HAP-1 (cell line): ENCODE results near the gene MMD.
A peak's percentile ranks its signal among the peaks of the same experiment; 100 is the strongest.
"Not testable (repeated sequence)": the region's sequence is repeated elsewhere in the genome, so short reads cannot be mapped to it uniquely, and the experiment has no call there.

Experiments
- DNase-seq, 2 experiments: peaks; one replicate each; pipeline ENCODE4 v3.0.0-alpha.2; 2016 to 2020; ENCODE audit warnings: low spot score in 2 of 2
- H3K27me3 ChIP-seq: fragments of 250-450 bp; sonication (Bioruptor Pico); 2 replicates; pipeline ENCODE4 v1.5.1; 2020; ENCODE audit warnings: low read depth, mild to moderate bottlenecking, moderate library complexity
- H3K36me3 ChIP-seq: fragments of 250-450 bp; sonication (Bioruptor Pico); replicated peaks from 2 replicates; pipeline ENCODE4 v1.5.1; 2020; ENCODE audit warnings: mild to moderate bottlenecking
- H3K4me1 ChIP-seq: fragments of 250-450 bp; sonication (Bioruptor Pico); 2 replicates; pipeline ENCODE4 v1.5.1; 2020; ENCODE audit warnings: mild to moderate bottlenecking
- H3K4me3 ChIP-seq: fragments of 250-450 bp; sonication (Bioruptor Pico); 2 replicates; pipeline ENCODE4 v1.5.1; 2020; ENCODE audit warnings: mild to moderate bottlenecking, moderate library complexity
- H3K9me3 ChIP-seq: fragments of 250-450 bp; sonication (Bioruptor Pico); 2 replicates; pipeline ENCODE4 v1.5.1; 2020; ENCODE audit warnings: mild to moderate bottlenecking, moderate library complexity
- in situ Hi-C: fragments of 300-500 bp; cut with MboI; formaldehyde crosslinking; loops from 3 replicates; pipeline ENCODE4 v1.14.3; 2020; ENCODE audit warnings: low sequenced_read_pairs, inconsistent platforms, mixed read lengths

Gene MMD

GRCh38 chr17:55409030-55409800 lies 12.4 kb downstream of the MMD start:
- no peak overlapping the region for H3K4me3 ChIP-seq
- no peak for DNase-seq
- no peaks in the 10 kb centered on the region for H3K27me3 ChIP-seq
- H3K9me3 ChIP-seq, result no peaks in the 10 kb centered on the region
- peaks cover 38% of the 10 kb centered on the region for H3K36me3 ChIP-seq
- in situ Hi-C loops, result no loop called here
- no peaks in the 10 kb centered on the region for H3K4me1 ChIP-seq

GRCh38 chr17:55407641-55408566 lies 13.7 kb downstream of the MMD start:
- DNase-seq, result no peak
- no peaks in the 10 kb centered on the region for H3K4me1 ChIP-seq
- no peaks in the 10 kb centered on the region for H3K9me3 ChIP-seq
- peaks cover 44% of the 10 kb centered on the region for H3K36me3 ChIP-seq
- in situ Hi-C loops, result no loop called here
- no peaks in the 10 kb centered on the region for H3K27me3 ChIP-seq
- no peak overlapping the region for H3K4me3 ChIP-seq

GRCh38 chr17:55405600-55405999 lies 16.0 kb downstream of the MMD start:
- H3K36me3 ChIP-seq, result peaks cover 36% of the 10 kb centered on the region
- no peaks in the 10 kb centered on the region for H3K4me1 ChIP-seq

DNA sequence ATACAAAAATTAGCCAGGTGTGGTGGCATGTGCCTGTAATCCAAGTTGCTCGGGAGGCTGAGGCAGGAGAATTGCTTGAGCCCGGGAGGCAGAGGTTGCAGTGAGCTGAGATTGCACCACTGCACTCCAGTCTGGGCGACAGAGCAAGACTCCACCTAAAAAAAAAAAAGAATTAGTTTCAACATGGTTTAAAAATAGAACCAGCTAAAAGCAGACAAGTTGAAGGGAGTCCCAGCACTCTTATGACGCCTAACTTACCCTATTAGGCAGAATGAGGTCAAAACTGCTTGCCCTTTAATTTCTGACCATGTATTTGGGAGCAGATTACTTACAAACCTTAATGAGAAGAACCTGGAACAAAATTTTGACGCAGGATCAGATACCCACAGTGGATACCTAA lies 17.4 kb downstream of the MMD start:
- in situ Hi-C loops, H3K4me3 ChIP-seq, DNase-seq: not testable (repeated sequence)

More at GRCh38 chr17:55405600-55405999, 16.0 kb downstream of the MMD start:
- H3K4me3 ChIP-seq, result no peak overlapping the region
- H3K9me3 ChIP-seq, result no peaks in the 10 kb centered on the region
- no peaks in the 10 kb centered on the region for H3K27me3 ChIP-seq
- no peak for DNase-seq
- in situ Hi-C loops, result no loop called here

GRCh38 chr17:55402374-55402773 lies 19.3 kb downstream of the MMD start:
- in situ Hi-C loops, result no loop called here
- Histone ChIP-seq H3K9me3 (no peaks in the 10 kb centered on the region), H3K4me3 (no peak overlapping the region), H3K4me1 (no peaks in the 10 kb centered on the region), H3K27me3 (no peaks in the 10 kb centered on the region), H3K36me3 (peaks cover 19% of the 10 kb centered on the region)
- peak; percentile 39 to 68 for DNase-seq

More for the DNA sequence above, 17.4 kb downstream of the MMD start:
- not testable (repeated sequence) for H3K9me3 ChIP-seq, H3K27me3 ChIP-seq, H3K4me1 ChIP-seq
- peaks cover 28% of the 10 kb centered on the region for H3K36me3 ChIP-seq

DNA sequence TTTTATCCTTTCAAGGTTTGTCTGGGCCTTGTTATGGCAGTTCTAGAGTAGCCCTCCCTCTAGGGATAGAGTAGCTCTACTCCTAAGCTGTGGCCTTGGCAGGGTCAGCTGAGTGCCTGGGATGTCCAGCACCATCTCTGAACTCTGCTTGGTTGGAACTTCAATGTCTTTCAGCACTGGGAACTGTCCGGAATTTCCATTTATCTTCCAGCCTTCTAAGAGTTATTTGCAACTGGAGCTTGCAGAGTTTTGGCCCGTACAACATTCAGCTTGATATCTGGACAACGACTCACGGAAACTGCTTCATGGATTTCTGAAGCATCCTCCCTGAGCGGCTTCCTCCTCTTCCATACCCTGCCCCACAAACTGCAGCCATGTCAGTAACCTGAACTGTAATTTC lies 22.9 kb downstream of the MMD start:
- in situ Hi-C loops, result no loop called here
- Histone ChIP-seq H3K4me1 (no peaks in the 10 kb centered on the region), H3K27me3 (no peaks in the 10 kb centered on the region), H3K4me3 (no peak overlapping the region), H3K36me3 (peaks cover 11% of the 10 kb centered on the region), H3K9me3 (no peaks in the 10 kb centered on the region)
- no peak for DNase-seq

- Histone ChIP-seq H3K4me1 (no peaks in the 10 kb centered on the region), H3K27me3 (no peaks in the 10 kb centered on the region), H3K36me3 (peaks cover 15% of the 10 kb centered on the region), H3K9me3 (no peaks in the 10 kb centered on the region), H3K4me3 (no peak overlapping the region)
- in situ Hi-C loops, result no loop called here
- DNase-seq, result no peak
These were observed 25.7 kb downstream of the MMD start for GRCh38 chr17:55395803-55396505.

DNA sequence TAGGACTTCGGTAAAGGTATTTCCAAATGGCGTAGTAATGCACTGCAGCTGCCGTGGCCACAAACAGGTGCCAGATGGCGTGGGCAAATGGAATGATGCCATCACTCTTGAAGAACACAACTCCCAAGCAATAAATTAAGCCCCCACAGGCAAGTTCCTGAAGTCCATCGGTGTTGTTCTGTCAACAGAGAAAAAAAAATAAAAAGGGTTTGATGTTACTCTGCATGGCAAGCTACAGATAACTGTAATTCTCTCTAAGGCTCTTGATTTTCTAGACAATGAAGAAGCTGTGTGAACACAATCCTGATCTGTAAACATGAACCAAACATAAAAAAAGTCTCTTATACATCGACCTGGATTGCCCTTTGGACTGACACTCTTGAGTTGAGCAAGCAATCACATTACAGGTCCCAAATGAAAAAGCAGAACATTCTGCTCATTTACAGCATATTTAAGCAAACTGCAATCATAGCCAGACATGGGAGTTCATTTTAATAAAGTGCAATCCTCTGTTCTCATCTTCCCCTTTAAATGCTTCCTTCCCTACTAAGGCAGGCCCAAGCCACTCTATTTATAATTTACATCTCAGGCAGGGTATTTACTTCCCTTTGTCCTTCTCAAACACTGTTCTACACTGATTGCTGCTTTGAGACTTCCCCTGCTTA lies 27.1 kb downstream of the MMD start:
- no peaks in the 10 kb centered on the region for H3K4me1 ChIP-seq
- H3K4me3 ChIP-seq, result no peak overlapping the region
- no peak for DNase-seq
- peaks cover 9% of the 10 kb centered on the region for H3K36me3 ChIP-seq
- no peaks in the 10 kb centered on the region for H3K9me3 ChIP-seq
- no peaks in the 10 kb centered on the region for H3K27me3 ChIP-seq
- in situ Hi-C loops, result no loop called here

DNA sequence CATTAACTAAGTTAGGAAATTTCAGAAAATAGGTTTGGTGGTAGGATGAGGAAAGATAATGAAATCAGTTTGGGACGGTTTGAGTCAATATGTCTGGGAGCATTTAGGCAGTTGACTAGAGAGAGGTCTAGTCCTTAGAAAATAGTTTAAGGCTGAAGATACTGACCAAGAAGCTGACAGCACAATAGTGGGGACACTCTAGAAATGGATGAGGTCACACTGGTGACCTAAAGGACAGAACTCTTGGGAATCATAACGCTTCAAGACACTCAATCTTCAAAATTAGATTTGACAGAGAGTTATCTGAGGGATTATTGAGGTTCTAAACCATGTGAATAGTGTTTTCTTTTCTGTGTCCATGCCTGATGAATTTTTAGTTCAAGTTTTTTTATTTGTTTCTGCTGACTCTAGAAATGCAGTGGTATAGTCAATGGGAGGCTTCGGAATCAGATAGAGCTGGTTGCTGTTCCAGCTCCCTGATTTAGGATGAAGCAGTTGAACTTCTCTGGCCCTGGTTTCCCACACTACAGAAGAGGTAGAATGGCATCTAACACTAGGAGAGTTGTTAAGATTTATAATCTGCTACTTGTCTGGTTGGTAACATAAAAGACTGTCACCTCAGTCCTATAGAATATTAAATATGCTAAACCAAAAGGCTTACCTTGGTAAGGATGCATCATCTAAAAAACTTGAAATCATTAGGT lies 29.7 kb downstream of the MMD start:
- in situ Hi-C loops, result no loop called here
- no peak for DNase-seq
- no peaks in the 10 kb centered on the region for H3K9me3 ChIP-seq
- H3K4me1 ChIP-seq, result no peaks in the 10 kb centered on the region
- no peaks in the 10 kb centered on the region for H3K27me3 ChIP-seq
- H3K36me3 ChIP-seq, result peaks cover 9% of the 10 kb centered on the region; the same call in 1 of the 2 replicates
- no peak overlapping the region for H3K4me3 ChIP-seq

DNA sequence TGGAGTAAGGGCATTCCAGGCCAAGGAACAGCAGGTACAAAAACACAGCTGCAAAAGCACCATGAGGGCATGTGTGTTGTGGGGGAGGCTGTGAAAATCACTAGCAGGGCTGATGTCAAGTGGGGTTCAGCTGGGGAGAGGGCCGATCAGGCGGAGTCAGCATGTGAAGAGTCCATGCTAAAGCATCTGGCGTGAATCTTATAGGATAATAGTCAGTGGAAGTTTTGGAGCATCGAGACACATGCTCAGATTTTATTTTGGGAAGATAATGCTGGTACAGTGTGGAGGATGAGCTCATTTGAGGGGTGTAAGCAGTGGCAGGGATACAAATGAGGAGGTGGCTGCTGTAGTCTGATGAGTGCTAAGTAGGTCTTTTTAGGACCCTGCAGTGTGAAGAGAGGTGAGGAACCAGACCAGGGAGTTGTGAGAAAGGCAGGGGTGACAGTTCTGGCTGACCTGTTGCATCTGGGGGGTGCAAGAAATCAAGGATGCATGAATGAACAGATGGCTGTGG lies 30.3 kb downstream of the MMD start:
- Histone ChIP-seq H3K4me3 (no peak overlapping the region), H3K9me3 (no peaks in the 10 kb centered on the region), H3K4me1 (no peaks in the 10 kb centered on the region), H3K36me3 (peaks cover 9% of the 10 kb centered on the region; the same call in 1 of the 2 replicates), H3K27me3 (no peaks in the 10 kb centered on the region)
- no peak for DNase-seq
- in situ Hi-C loops, result no loop called here

- Histone ChIP-seq H3K4me3 (no peak overlapping the region), H3K9me3 (no peaks in the 10 kb centered on the region), H3K4me1 (no peaks in the 10 kb centered on the region), H3K36me3 (peaks cover 9% of the 10 kb centered on the region; the same call in 1 of the 2 replicates), H3K27me3 (no peaks in the 10 kb centered on the region)
- in situ Hi-C loops, result no loop called here
- DNase-seq, result no peak
These were observed 31.2 kb downstream of the MMD start for GRCh38 chr17:55390364-55390977.

GRCh38 chr17:55389715-55390114 lies 31.9 kb downstream of the MMD start:
- H3K4me3 ChIP-seq, H3K9me3 ChIP-seq, H3K4me1 ChIP-seq, H3K36me3 ChIP-seq, in situ Hi-C loops, DNase-seq, H3K27me3 ChIP-seq: not testable (repeated sequence)
